ENCODE measurements around the gene PLSCR1. TPM values are rescaled to one million over a fixed set of nuclear protein-coding genes. Genes with fewer than 3 reads are reported as not detected.
A peak's percentile ranks its signal among the peaks of the same experiment; 100 is the strongest.
"Not testable (repeated sequence)": the region's sequence is repeated elsewhere in the genome, so short reads cannot be mapped to it uniquely, and the experiment has no call there.

The PLSCR1 gene
- total RNA-seq, 2 donors from 2014 or later = 41.0 to 103 TPM

DNA sequence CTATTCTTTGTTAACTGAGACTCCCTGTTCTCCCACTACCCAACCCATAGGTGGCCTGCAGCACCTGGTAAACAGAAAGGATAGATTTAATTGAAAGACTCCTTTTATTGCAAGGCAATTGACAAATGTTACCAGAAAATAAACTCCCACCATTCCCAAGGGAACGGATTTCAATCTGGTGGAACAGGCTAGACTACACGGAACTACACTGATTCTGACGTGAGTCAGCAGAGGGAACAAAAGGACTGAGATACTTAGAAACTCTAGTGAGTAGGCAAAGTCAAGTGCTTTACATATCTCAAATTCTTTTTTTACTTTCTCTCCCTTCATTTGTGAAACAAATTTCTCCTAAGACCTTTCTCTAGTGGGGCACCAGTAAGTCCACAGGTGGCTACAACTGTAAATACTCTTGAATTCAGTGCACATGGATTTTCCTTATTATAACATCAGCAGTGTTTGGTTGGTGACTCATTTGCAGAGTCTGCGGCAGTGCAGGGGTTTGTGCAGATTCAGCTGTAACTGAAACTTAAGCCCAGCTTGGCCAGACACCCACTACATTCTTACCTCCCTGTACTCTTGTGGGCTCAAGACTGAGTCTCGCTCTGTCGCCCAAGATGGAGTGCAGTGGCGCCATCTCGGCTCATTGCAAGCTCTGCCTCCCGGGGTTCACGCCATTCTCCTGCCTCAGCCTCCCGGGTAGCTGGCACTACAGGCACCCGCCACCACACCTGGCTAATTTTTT is 40.8 kb downstream of the PLSCR1 start:
- Mint-ChIP-seq H3K36me3 (peaks cover 0 to 8% of the 10 kb centered on the region in 2 donors), H3K9me3 (peaks cover 0 to 10% of the 10 kb centered on the region in 2 donors), H3K27ac (peak overlapping the region in 1 of 2 donors; percentile 84)
- ATAC-seq (peak; percentile 41 to 72), DNase-seq (ENCODE audit: low spot score in 2 of 2) (no peak)

DNA sequence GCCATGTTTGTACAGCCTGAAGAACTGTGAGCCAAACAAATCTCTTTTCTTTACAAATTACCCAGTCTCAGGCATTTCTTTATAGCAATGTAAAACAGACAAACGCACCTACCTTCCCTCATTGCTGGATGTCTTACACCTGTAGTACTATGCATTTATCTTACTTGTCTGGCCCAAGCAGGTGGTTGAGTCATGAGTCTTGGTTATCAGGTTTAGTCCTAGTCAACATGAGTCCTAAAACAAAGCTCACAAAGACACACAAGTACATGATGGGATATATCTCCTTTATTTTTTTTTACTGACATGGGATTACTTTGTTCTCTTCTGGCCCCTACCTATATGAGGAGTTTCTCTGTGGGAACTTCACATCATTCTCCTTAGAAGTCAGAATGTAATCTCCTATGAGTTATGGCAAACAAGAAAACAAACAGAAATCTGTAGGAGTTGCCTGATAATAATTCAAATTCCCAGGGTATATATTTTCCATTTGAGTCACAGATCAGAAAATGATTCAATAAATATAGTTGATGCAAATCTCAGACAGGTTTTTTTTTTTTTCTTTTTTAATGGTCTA is 41.4 kb downstream of the PLSCR1 start:
- Mint-ChIP-seq H3K9me3 (peaks cover 0 to 10% of the 10 kb centered on the region in 2 donors), H3K36me3 (peaks cover 3 to 10% of the 10 kb centered on the region in 2 donors), H3K27ac (peak overlapping the region in 1 of 2 donors; percentile 62)
- DNase-seq (ENCODE audit: low spot score in 2 of 2) (no peak), ATAC-seq (no peak)

DNA sequence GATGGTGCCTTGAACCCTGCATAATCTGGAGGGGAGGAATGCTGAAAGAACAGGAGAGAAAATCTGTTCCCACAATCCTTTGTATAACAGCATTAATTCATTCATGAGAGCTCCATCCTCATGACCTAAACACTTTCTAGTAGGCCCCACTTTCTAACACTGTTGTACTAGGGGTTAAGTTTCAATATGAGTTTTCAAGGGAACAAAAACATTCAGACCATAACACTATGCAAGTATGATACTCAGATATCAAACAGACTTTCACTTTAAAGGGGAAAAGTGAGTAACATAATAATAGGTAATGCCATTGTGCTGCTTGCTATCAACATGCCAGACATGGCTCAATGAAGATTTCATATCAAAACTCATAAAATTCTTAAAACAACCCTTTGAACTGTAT is 42.7 kb downstream of the PLSCR1 start:
- Mint-ChIP-seq H3K27ac (no peak overlapping the region), H3K36me3 (peaks cover 10 to 17% of the 10 kb centered on the region in 2 donors), H3K9me3 (peaks cover 0 to 10% of the 10 kb centered on the region in 2 donors)
- DNase-seq (ENCODE audit: low spot score in 2 of 2) (no peak), ATAC-seq (peak in 1 of 2 donors; percentile 81)

DNA sequence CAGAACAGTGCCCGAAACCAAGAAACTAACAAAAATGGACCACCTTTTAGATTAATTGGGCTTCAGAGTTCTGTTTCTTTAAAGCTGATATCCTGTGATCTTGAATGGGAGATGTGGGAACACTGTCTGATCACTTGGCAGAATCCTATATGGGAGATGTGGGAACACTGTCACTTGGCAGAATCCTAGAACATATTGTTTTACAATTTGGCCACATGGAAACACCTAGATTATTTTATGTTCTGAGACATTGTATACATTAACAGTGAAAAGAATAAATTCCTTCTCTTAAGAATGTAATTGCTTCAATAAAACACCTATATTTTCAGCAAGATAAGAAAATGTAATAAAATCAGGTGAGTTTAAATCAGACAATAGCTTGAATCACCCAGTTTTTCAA is 44.7 kb downstream of the PLSCR1 start:
- H3K27ac Mint-ChIP-seq = no peak overlapping the region
- H3K36me3 Mint-ChIP-seq = peaks cover 10 to 17% of the 10 kb centered on the region in 2 donors
- peaks cover 0 to 12% of the 10 kb centered on the region in 2 donors for H3K9me3 Mint-ChIP-seq
- no peak for DNase-seq (ENCODE audit: low spot score in 2 of 2)
- no peak for ATAC-seq

DNA sequence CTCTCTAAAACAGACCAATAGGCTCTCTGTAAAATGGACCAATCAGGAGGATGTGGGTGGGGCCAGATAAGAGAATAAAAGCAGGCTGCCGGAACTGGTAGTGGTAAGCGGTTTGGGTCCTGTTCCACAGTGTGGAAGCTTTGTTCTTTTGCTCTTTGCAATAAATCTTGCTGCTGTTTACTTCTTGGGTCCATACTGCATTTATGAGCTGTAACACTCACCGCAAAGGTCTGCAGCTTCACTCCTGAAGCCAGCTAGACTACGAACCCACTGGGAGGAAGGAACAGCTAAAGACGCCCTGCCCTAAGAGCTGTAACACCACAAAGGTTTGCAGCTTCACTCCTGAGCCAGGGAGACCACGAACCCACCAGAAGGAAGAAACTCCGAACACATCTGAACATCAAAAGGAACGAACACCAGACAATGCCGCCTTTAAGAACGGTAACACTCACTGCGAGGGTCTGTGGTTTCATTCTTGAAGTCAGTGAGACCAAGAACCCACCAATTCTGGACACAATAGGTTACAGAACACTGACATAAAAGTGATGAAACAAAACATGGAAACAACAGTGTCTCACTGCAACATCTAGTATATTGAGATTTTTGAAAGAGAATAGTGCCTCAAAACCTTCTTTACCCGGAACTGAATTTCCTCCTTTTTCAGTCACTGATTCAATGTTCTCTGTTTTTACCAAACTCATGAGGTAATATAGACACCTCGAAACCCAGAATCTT is 46.2 kb downstream of the PLSCR1 start:
- H3K36me3 Mint-ChIP-seq = peaks cover 10 to 17% of the 10 kb centered on the region in 2 donors
- H3K9me3 Mint-ChIP-seq = peaks cover 0 to 10% of the 10 kb centered on the region in 2 donors
- peak overlapping the region in 1 of 2 donors; percentile 48 for H3K27ac Mint-ChIP-seq
- ATAC-seq (peak; percentile 42 to 63), DNase-seq (ENCODE audit: low spot score in 2 of 2) (peak in 1 of 2 donors; percentile 38)

DNA sequence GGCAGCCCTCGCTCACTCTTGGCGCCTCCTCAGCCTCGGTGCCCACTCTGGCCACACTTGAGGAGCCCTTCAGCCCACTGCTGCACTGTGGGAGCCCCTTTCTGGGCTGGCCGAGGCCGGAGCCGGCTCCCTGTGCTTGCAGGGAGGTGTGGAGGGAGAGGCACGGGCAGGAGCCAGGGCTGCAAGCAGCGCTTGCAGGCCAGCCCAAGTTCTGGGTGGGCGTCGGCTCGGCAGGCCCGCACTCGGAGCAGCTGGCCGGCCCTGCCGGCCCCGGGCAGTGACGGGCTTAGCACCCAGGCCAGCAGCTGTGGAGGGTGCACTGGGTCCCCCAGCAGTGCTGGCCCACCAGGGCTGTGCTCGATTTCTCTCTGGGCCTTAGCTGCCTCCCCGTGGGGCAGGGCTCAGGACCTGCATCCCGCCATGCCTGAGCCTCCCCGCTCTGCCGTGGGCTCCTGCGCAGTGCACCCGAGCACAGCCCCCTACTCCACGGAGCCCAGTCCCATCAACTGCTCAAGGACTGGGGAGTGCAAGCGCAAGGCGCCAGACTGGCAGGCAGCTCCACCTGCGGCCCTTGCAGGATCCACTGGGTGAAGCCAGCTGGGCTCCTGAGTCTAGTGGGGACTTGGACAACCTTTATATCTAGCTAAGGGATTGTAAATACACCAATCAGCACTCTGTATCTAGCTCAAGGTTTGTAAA is 47.1 kb downstream of the PLSCR1 start:
- not testable (repeated sequence) for ATAC-seq; H3K27ac Mint-ChIP-seq; H3K9me3 Mint-ChIP-seq; DNase-seq (ENCODE audit: low spot score in 2 of 2)
- peaks cover 9 to 14% of the 10 kb centered on the region in 2 donors for H3K36me3 Mint-ChIP-seq

DNA sequence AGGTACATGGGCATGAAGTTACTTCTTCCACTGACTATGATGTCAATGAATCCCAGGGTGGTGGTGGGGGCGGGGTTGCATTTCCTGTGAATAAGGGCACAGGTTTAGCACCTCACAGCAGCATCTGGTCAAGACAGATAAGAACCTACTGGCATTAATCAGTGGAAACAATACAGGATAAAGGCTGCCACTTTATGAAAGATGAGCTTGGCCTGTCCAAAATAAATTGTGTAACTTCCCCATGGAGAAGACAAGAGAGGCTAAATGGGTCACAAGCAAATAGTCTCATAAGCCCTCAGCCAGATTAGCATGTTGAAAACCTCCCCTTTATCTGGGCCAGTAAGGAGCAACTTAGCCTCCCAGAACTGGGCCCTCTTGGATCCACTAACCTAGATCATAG is 47.7 kb downstream of the PLSCR1 start:
- H3K9me3 Mint-ChIP-seq = peaks cover 6 to 9% of the 10 kb centered on the region in 2 donors
- ATAC-seq = peak in 1 of 2 donors; percentile 13
- no peak for DNase-seq (ENCODE audit: low spot score in 2 of 2)
- H3K27ac Mint-ChIP-seq = no peak overlapping the region
- peaks cover 9 to 20% of the 10 kb centered on the region in 2 donors for H3K36me3 Mint-ChIP-seq

DNA sequence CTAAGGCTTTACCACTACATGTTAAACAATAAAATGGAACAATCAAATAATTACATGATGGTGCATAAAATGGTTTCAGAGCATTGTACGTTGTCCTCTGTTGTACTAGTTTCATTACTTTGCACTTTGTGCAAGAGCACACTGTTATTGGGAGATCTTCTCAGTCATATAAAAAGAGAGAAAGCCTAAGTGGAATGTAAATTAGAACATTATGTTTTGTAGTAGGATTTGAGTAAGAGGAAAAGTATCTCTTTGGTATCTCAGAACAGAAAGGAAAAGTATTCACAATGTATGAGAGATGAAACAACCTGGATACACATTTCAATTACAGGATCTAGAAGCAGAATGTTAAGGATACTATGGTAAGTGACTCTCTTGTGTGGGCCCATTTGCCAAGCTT is 48.2 kb downstream of the PLSCR1 start:
- Mint-ChIP-seq H3K9me3 (peaks cover 7 to 13% of the 10 kb centered on the region in 2 donors), H3K27ac (peak overlapping the region in 1 of 2 donors; percentile 3), H3K36me3 (peaks cover 9 to 23% of the 10 kb centered on the region in 2 donors)
- no peak for DNase-seq (ENCODE audit: low spot score in 2 of 2)
- ATAC-seq = peak in 1 of 2 donors; percentile 48

DNA sequence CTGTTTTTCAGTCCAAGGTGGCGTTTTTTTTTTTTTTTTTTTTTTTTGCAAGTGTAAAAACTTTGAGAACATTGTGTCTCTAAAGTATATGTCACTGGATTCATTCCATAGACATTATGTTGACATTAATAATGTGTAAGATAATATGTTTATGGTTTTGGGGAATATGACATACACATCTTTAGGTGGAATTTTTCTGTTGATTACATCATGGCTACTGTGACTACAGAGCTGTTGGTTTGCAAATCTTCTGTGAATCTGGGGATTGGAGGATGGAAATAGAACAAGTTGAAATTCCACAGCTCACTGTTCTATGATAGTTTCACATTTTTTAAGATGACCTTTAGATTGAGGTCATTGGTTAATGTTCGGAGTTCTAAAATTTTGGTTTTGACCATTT is 50.6 kb downstream of the PLSCR1 start:
- ATAC-seq (no peak), DNase-seq (ENCODE audit: low spot score in 2 of 2) (no peak)
- H3K36me3 Mint-ChIP-seq = peaks cover 9 to 31% of the 10 kb centered on the region in 2 donors
- H3K27ac Mint-ChIP-seq = no peak overlapping the region
- peaks cover 17% of the 10 kb centered on the region in 2 donors for H3K9me3 Mint-ChIP-seq

DNA sequence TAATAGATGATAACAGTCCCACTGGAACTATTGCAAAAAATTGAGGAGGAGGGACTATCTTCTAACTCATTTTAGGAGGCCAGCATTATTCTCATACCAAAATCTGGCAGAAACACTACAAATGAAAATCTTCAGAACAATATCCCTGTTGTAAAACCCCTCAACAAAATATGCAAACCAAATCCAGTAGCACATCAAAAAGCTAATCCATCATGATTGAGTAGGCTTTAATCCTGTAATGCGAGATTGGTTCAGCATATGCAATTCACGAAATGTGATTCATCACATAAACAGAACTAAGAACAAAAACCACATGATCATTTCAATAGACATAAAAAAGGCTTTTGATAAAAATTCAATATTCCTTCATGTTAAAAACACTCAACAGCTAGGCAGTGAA is 51.2 kb downstream of the PLSCR1 start:
- H3K27ac Mint-ChIP-seq = no peak overlapping the region
- ATAC-seq = no peak
- peaks cover 17 to 19% of the 10 kb centered on the region in 2 donors for H3K9me3 Mint-ChIP-seq
- DNase-seq (ENCODE audit: low spot score in 2 of 2) = no peak
- H3K36me3 Mint-ChIP-seq = peaks cover 9 to 30% of the 10 kb centered on the region in 2 donors

DNA sequence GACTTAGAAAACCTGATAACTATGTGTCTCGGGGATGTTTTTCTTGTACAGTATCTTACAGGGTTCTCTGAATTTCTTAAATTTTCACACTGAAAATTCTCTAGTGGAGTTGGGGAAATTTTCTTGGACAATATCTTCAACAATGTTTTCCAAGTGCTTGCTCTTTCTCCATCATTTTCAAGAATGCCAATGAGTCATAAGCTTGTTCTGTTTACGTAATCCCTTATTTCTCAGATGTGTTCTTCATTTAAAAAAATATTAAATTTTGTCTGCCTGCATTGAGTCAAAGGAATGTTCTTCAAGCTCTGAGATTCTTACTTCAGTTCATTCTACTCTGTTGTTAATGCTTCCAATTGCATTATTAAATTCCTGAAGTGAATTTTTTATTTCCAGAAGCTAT is 53.1 kb downstream of the PLSCR1 start:
- Mint-ChIP-seq H3K27ac (no peak overlapping the region), H3K36me3 (peaks cover 0 to 21% of the 10 kb centered on the region in 2 donors), H3K9me3 (peaks cover 23 to 25% of the 10 kb centered on the region in 2 donors)

DNA sequence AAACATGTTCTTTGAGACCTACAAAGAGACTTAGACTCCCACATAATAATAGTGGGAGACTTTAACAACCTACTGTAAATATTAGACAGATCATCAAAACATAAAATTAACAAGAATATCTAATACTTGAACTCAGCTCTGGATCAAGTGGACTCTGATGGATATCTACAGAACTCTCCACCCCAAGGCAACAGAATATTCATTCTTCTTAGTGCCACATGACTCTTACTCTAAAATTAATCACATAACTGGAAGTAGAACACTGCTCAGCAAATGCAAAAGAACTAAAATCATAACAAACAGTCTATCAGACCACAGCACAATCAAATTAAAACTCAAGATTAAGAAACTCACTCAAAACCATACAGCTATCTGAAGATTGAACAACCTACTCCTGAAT is 59.1 kb downstream of the PLSCR1 start:
- ATAC-seq (no peak), DNase-seq (ENCODE audit: low spot score in 2 of 2) (no peak)
- H3K27ac Mint-ChIP-seq = no peak overlapping the region
- H3K9me3 Mint-ChIP-seq = peaks cover 23 to 34% of the 10 kb centered on the region in 2 donors
- H3K36me3 Mint-ChIP-seq = peaks cover 10 to 27% of the 10 kb centered on the region in 2 donors

More for the DNA sequence above, 53.1 kb downstream of the PLSCR1 start:
- DNase-seq (ENCODE audit: low spot score in 2 of 2) (no peak), ATAC-seq (no peak)

DNA sequence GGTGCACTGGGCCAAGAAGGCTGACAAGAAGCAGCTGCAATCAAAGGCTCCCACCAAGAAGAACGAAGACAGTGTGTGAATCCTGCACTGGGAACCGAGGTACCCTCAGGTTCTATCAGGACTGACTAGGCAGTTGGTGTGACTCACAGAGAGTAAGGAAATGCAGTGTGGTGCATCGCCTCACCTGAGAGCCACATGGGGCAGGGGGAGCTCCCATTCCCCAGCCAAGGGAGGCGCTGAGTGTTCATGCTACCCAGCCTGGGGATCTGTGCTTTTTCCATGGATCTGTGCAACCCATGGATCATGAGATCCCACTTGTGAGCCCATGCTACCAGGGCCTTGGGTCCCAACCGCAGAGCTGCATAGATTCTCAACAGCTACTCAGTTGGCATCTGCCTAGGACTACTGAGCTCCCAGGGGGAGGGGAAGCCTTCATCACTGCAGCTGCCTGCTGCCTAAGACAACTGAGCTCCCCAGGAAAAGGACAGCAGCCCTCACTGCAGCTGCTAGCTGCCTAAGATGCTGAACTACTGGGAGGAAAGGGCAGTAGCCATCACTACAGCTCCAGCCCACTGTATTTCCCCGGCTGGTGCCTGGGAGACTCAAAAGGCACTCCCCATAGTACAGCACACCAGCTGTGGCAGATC is 68.2 kb downstream of the PLSCR1 start:
- no peak for ATAC-seq
- Mint-ChIP-seq H3K36me3 (peaks cover 15 to 18% of the 10 kb centered on the region in 2 donors), H3K27ac (no peak overlapping the region), H3K9me3 (peaks cover 5 to 7% of the 10 kb centered on the region in 2 donors)
- DNase-seq (ENCODE audit: low spot score in 2 of 2) = no peak

DNA sequence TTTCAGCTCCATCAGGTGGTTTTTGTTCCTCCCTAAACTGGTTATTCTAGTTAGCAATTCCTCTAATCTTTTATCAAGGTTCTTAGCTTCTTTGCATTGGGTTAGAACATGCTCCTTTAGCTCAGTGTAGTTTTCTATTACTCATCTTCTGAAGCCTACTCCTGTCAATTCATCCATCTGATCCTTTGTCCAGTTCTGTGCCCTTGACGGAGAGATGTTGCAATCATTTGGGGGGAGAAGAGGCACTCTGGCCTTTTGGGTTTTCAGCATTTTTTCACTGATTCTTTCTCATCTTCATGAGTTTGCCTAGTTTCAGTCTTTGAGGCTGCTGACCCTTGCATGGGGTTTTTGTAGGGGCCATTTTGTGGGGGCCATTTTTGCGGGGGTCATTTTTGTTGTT is 69.4 kb downstream of the PLSCR1 start:
- not testable (repeated sequence) for DNase-seq (ENCODE audit: low spot score in 2 of 2); ATAC-seq; H3K27ac Mint-ChIP-seq; H3K9me3 Mint-ChIP-seq
- H3K36me3 Mint-ChIP-seq = peaks cover 11 to 16% of the 10 kb centered on the region in 2 donors

DNA sequence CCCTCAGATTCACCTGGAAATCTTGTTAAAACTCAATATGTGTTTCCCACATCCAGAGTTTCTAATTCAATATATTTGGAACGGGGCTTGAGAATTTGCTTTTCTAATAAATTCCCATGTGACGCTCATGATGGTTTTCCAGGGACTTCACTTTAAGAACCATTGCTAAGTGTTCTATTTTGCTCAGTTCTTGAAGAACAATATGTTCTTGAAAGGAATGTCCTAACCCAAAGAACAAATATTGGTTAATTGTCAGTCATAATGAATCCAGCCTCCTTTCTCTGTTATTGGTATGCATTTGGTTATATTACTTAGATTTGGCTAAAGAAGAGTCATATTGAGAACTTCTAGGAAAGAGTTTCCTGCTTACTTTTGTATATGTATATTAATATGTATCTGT is 70.7 kb downstream of the PLSCR1 start:
- Mint-ChIP-seq H3K27ac (no peak overlapping the region), H3K36me3 (peaks cover 0 to 6% of the 10 kb centered on the region in 2 donors), H3K9me3 (no peaks in the 10 kb centered on the region)
- ATAC-seq (no peak), DNase-seq (ENCODE audit: low spot score in 2 of 2) (no peak)

DNA sequence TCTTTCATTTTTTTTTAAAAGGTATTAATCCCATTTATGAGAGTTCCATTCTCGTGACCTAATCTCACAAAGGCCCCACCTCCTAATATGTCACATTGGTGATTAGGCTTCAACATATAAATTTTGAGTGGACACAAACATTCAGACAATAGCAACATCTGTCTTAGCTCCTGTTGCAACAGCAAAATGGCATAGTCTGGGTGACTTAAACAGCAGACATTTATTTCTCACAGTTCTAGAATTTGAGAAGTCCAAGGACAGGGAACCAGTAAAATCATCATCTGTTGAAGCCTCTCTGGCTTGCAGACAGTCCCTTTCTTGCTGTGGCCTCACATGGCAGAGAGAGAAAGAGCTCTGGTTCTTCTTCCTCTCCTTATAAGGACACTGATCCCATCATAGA is 71.8 kb downstream of the PLSCR1 start:
- Mint-ChIP-seq H3K9me3 (no peaks in the 10 kb centered on the region), H3K36me3 (peaks cover 0 to 1% of the 10 kb centered on the region in 2 donors), H3K27ac (no peak overlapping the region)
- DNase-seq (ENCODE audit: low spot score in 2 of 2) (no peak), ATAC-seq (no peak)
